ENCODE measurements around the gene PRC1. TPM values are rescaled to one million over a fixed set of nuclear protein-coding genes. Genes with fewer than 3 reads are reported as not detected.

Gene PRC1
- total RNA-seq, 1 donor from 2014 or later = 11.8 TPM

- Histone ChIP-seq H3K4me2 (ENCODE audit: low read length) (no peak overlapping the region), H3K4me3 (ENCODE audit: insufficient read depth, low read depth, low read length) (no peak overlapping the region), H3K4me1 (ENCODE audit: insufficient read depth, low read length) (no peaks in the 10 kb centered on the region), H3K27ac (ENCODE audit: low read depth, low read length) (no peak overlapping the region), H2AFZ (ENCODE audit: low read depth, low read length) (no peak overlapping the region), H3K9me3 (ENCODE audit: insufficient read depth, low read depth, low read length) (no peaks in the 10 kb centered on the region), H3K79me2 (ENCODE audit: insufficient read depth, low read length) (no peaks in the 10 kb centered on the region), H3K27me3 (ENCODE audit: insufficient read depth, low read length) (no peaks in the 10 kb centered on the region), H3K36me3 (ENCODE audit: insufficient read depth, low read length) (peaks cover 42% of the 10 kb centered on the region), H3K9ac (ENCODE audit: low read length) (no peak overlapping the region), H4K20me1 (ENCODE audit: insufficient read depth, low read length) (peaks cover 11% of the 10 kb centered on the region)
- H3K4me3 Mint-ChIP-seq (ENCODE audit: unreplicated experiment) = no peak overlapping the region
- H3K36me3 Mint-ChIP-seq (ENCODE audit: low read depth, unreplicated experiment) = peaks cover 5% of the 10 kb centered on the region
- FAIRE-seq (no peak), DNase-seq (ENCODE audit: low read depth) (no peak)
- H3K9me3 Mint-ChIP-seq (ENCODE audit: unreplicated experiment) = no peaks in the 10 kb centered on the region
- no peak overlapping the region for H3K27ac Mint-ChIP-seq (ENCODE audit: unreplicated experiment)
- H3K4me1 Mint-ChIP-seq (ENCODE audit: low read depth, unreplicated experiment) = no peaks in the 10 kb centered on the region
- TF ChIP-seq, protein P1, sequence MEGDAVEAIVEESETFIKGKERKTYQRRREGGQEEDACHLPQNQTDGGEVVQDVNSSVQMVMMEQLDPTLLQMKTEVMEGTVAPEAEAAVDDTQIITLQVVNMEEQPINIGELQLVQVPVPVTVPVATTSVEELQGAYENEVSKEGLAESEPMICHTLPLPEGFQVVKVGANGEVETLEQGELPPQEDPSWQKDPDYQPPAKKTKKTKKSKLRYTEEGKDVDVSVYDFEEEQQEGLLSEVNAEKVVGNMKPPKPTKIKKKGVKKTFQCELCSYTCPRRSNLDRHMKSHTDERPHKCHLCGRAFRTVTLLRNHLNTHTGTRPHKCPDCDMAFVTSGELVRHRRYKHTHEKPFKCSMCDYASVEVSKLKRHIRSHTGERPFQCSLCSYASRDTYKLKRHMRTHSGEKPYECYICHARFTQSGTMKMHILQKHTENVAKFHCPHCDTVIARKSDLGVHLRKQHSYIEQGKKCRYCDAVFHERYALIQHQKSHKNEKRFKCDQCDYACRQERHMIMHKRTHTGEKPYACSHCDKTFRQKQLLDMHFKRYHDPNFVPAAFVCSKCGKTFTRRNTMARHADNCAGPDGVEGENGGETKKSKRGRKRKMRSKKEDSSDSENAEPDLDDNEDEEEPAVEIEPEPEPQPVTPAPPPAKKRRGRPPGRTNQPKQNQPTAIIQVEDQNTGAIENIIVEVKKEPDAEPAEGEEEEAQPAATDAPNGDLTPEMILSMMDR (IDR thresholded peaks at IDR 0.05; ENCODE audit: insufficient read depth, low read depth, low read length) = no peak
- TF ChIP-seq EZH2 (IDR thresholded peaks at IDR 0.05; ENCODE audit: insufficient read depth, low read length) = no peak
- H3K27me3 Mint-ChIP-seq (ENCODE audit: low read depth, unreplicated experiment) = no peaks in the 10 kb centered on the region
Measured at GRCh38 chr15:90966262-90966661, 28.1 kb downstream of the PRC1 start.

DNA sequence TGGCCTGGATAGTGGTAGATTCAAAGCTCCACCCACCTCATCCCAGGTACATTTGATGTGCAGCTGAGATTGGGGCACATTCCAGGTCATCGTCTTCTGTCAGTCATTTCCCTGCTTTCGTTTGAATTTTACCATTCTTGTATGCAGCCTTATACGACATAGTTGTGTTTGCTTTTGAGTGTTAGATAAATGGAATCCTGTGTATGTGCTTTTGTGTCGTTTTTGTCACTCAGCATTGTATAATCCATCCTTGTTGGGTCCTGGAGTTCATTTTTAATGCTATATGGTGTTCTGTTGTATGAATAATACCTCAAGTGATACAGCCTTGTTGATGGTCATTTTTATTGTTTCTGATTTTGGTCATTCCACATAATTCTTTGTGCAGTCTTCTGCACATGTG, 32.3 kb downstream of the PRC1 start:
- Histone ChIP-seq H3K27me3 (ENCODE audit: insufficient read depth, low read length) (no peaks in the 10 kb centered on the region), H3K9me3 (ENCODE audit: insufficient read depth, low read depth, low read length) (no peaks in the 10 kb centered on the region), H3K27ac (ENCODE audit: low read depth, low read length) (no peak overlapping the region), H3K9ac (ENCODE audit: low read length) (no peak overlapping the region), H3K36me3 (ENCODE audit: insufficient read depth, low read length) (peaks cover 13% of the 10 kb centered on the region), H3K4me1 (ENCODE audit: insufficient read depth, low read length) (peaks cover 10% of the 10 kb centered on the region), H3K79me2 (ENCODE audit: insufficient read depth, low read length) (peaks cover 3% of the 10 kb centered on the region), H3K4me3 (ENCODE audit: insufficient read depth, low read depth, low read length) (no peak overlapping the region), H2AFZ (ENCODE audit: low read depth, low read length) (no peak overlapping the region), H3K4me2 (ENCODE audit: low read length) (no peak overlapping the region), H4K20me1 (ENCODE audit: insufficient read depth, low read length) (peaks cover 8% of the 10 kb centered on the region)
- Mint-ChIP-seq H3K9me3 (ENCODE audit: unreplicated experiment) (no peaks in the 10 kb centered on the region), H3K4me3 (ENCODE audit: unreplicated experiment) (no peak overlapping the region), H3K27me3 (ENCODE audit: low read depth, unreplicated experiment) (no peaks in the 10 kb centered on the region), H3K4me1 (ENCODE audit: low read depth, unreplicated experiment) (no peaks in the 10 kb centered on the region), H3K27ac (ENCODE audit: unreplicated experiment) (no peak overlapping the region), H3K36me3 (ENCODE audit: low read depth, unreplicated experiment) (peaks cover 7% of the 10 kb centered on the region)
- DNase-seq (ENCODE audit: low read depth) (no peak), FAIRE-seq (no peak)
- TF ChIP-seq, protein P1 (IDR thresholded peaks at IDR 0.05; ENCODE audit: insufficient read depth, low read depth, low read length) = no peak
- no peak for TF ChIP-seq EZH2 (IDR thresholded peaks at IDR 0.05; ENCODE audit: insufficient read depth, low read length)

GRCh38 chr15:90960298-90961091, 33.8 kb downstream of the PRC1 start:
- no peak overlapping the region for H3K27ac ChIP-seq (ENCODE audit: low read depth, low read length)
- H3K36me3 ChIP-seq (ENCODE audit: insufficient read depth, low read length) = peaks cover 5% of the 10 kb centered on the region
- Mint-ChIP-seq H3K36me3 (ENCODE audit: low read depth, unreplicated experiment) (peaks cover 7% of the 10 kb centered on the region), H3K27ac (ENCODE audit: unreplicated experiment) (no peak overlapping the region), H3K27me3 (ENCODE audit: low read depth, unreplicated experiment) (no peaks in the 10 kb centered on the region), H3K9me3 (ENCODE audit: unreplicated experiment) (no peaks in the 10 kb centered on the region), H3K4me3 (ENCODE audit: unreplicated experiment) (no peak overlapping the region), H3K4me1 (ENCODE audit: low read depth, unreplicated experiment) (no peaks in the 10 kb centered on the region)
- no peaks in the 10 kb centered on the region for H3K27me3 ChIP-seq (ENCODE audit: insufficient read depth, low read length)
- TF ChIP-seq, protein P1 (IDR thresholded peaks at IDR 0.05; ENCODE audit: insufficient read depth, low read depth, low read length) = no peak
- no peak for TF ChIP-seq EZH2 (IDR thresholded peaks at IDR 0.05; ENCODE audit: insufficient read depth, low read length)
- peaks cover 3% of the 10 kb centered on the region for H3K79me2 ChIP-seq (ENCODE audit: insufficient read depth, low read length)
- no peak overlapping the region for H3K4me2 ChIP-seq (ENCODE audit: low read length)
- H4K20me1 ChIP-seq (ENCODE audit: insufficient read depth, low read length) = peaks cover 5% of the 10 kb centered on the region
- H3K9ac ChIP-seq (ENCODE audit: low read length) = no peak overlapping the region
- FAIRE-seq (no peak), DNase-seq (ENCODE audit: low read depth) (no peak)
- H3K4me1 ChIP-seq (ENCODE audit: insufficient read depth, low read length) = peaks cover 18% of the 10 kb centered on the region
- no peaks in the 10 kb centered on the region for H3K9me3 ChIP-seq (ENCODE audit: insufficient read depth, low read depth, low read length)
- H3K4me3 ChIP-seq (ENCODE audit: insufficient read depth, low read depth, low read length) = no peak overlapping the region
- no peak overlapping the region for H2AFZ ChIP-seq (ENCODE audit: low read depth, low read length)

All from astrocyte (in vitro differentiated cells and primary cell).